ENCODE measurements around the gene C22orf39. TPM values are rescaled to one million over a fixed set of nuclear protein-coding genes. Genes with fewer than 3 reads are reported as not detected.
A peak's percentile ranks its signal among the peaks of the same experiment; 100 is the strongest.

Gene C22orf39
- total RNA-seq, 4 donors from 2014 or later, result 15.8 to 54.0 (median 24.7) TPM

GRCh38 chr22:19477321-19478044, 30.0 kb upstream of the C22orf39 start:
- no peak for TF ChIP-seq CTCF (IDR thresholded peaks at IDR 0.05)
- WGBS, 2 donors, result 10 to 13% methylated on average over 5 of the region's 5 CpGs
- Histone ChIP-seq H3K4me3 (peak overlapping the region; percentile 67 to 95 (median 84)), H3K36me3 (peaks cover 10 to 32% (median 11%) of the 10 kb centered on the region in 3 donors), H3K27ac (peak overlapping the region in 3 of 4 donors; percentile 96 to 99 (median 97)), H3K27me3 (no peaks in the 10 kb centered on the region), H3K4me1 (peaks cover 18 to 61% (median 26%) of the 10 kb centered on the region in 3 donors), H3K9me3 (no peaks in the 10 kb centered on the region)
- intact Hi-C loops (cut with DNase I), result no loop called here
- no peak for DNase-seq

GRCh38 chr22:19476023-19476422, 28.5 kb upstream of the C22orf39 start:
- intact Hi-C loops (cut with DNase I), result no loop called here
- Histone ChIP-seq H3K9me3 (no peaks in the 10 kb centered on the region), H3K4me1 (peaks cover 18 to 61% (median 26%) of the 10 kb centered on the region in 3 donors), H3K27ac (peak overlapping the region in 3 of 4 donors; percentile 3 to 49 (median 10)), H3K4me3 (no peak overlapping the region), H3K27me3 (no peaks in the 10 kb centered on the region), H3K36me3 (peaks cover 10 to 47% (median 11%) of the 10 kb centered on the region in 3 donors)
- no peak for TF ChIP-seq CTCF (IDR thresholded peaks at IDR 0.05)
- TF ChIP-seq POLR2A (IDR thresholded peaks at IDR 0.05), result no peak
- DNase-seq, result no peak
- WGBS, 2 donors, result 56 to 63% methylated on average over 2 to 3 of the region's 3 CpGs

GRCh38 chr22:19473578-19473977, 26.1 kb upstream of the C22orf39 start:
- H3K4me3 ChIP-seq, result no peak overlapping the region
- no peak for DNase-seq
- no peaks in the 10 kb centered on the region for H3K9me3 ChIP-seq
- H3K36me3 ChIP-seq, result peaks cover 27 to 71% (median 32%) of the 10 kb centered on the region in 3 donors
- peaks cover 13 to 48% (median 20%) of the 10 kb centered on the region in 3 donors for H3K4me1 ChIP-seq
- intact Hi-C loops (cut with DNase I), result no loop called here
- TF ChIP-seq POLR2A (IDR thresholded peaks at IDR 0.05) (no peak), CTCF (IDR thresholded peaks at IDR 0.05) (no peak)
- H3K27me3 ChIP-seq, result no peaks in the 10 kb centered on the region
- 80% methylated on average over 1 of the region's 3 CpGs; no CpG with 5 or more reads in 1 of the 2 donors for WGBS, 2 donors
- peak overlapping the region in 1 of 4 donors; percentile 9 for H3K27ac ChIP-seq

- DNase-seq, result no peak
- Histone ChIP-seq H3K4me1 (peaks cover 2 to 35% (median 11%) of the 10 kb centered on the region in 3 donors), H3K27ac (no peak overlapping the region), H3K36me3 (peaks cover 31 to 85% (median 45%) of the 10 kb centered on the region in 3 donors), H3K4me3 (no peak overlapping the region), H3K27me3 (no peaks in the 10 kb centered on the region), H3K9me3 (no peaks in the 10 kb centered on the region)
- intact Hi-C loops (cut with DNase I), result no loop called here
- WGBS, 2 donors, result 85 to 93% methylated on average over 7 to 8 of the region's 8 CpGs
- no peak for TF ChIP-seq CTCF (IDR thresholded peaks at IDR 0.05)
Measured at GRCh38 chr22:19472233-19472632, 24.7 kb upstream of the C22orf39 start.

GRCh38 chr22:19471572-19471971, 24.1 kb upstream of the C22orf39 start:
- no peak for TF ChIP-seq CTCF (IDR thresholded peaks at IDR 0.05)
- no peak for TF ChIP-seq POLR2A (IDR thresholded peaks at IDR 0.05)
- Histone ChIP-seq H3K27me3 (no peaks in the 10 kb centered on the region), H3K4me3 (no peak overlapping the region), H3K4me1 (peaks cover 0 to 29% (median 7%) of the 10 kb centered on the region in 3 donors), H3K9me3 (no peaks in the 10 kb centered on the region), H3K36me3 (peaks cover 35 to 91% (median 52%) of the 10 kb centered on the region in 3 donors), H3K27ac (no peak overlapping the region)
- intact Hi-C loops (cut with DNase I), result no loop called here
- WGBS, 2 donors, result 91 to 93% methylated on average over 4 to 10 of the region's 11 CpGs
- no peak for DNase-seq
